CD4-positive, CD25-positive, alpha-beta regulatory T cell (primary cell): Measurements from ENCODE around the gene INO80. TPM values are rescaled to one million over a fixed set of nuclear protein-coding genes. Genes with fewer than 3 reads are reported as not detected.

Source experiments
- ATAC-seq, 2 donors: fragments of 150-1000 bp; cut with Tn5 transposase; one replicate each; pipeline ENCODE4 v1.10.0; 2021; ENCODE audit warnings: low read depth in 2 of 2, moderate number of reproducible peaks in 2 of 2, moderate library complexity in 1 of 2
- DNase-seq, 3 donors: peaks; one replicate each; pipeline versions ENCODE4 v3.0.0 to v3.0.0-alpha.2; 2012 to 2022; ENCODE audit warnings: mixed read lengths in 1 of 3
- H3K27ac ChIP-seq: one replicate; pipeline ENCODE4 v1.7.0; 2013; ENCODE audit warnings: mild to moderate bottlenecking, low read length; ENCODE audit not compliant: insufficient read depth, poor library complexity, severe bottlenecking
- H3K27me3 ChIP-seq: one replicate; pipeline ENCODE4 v1.7.0; 2013; ENCODE audit warnings: low read length; ENCODE audit not compliant: control insufficient read depth, insufficient read depth
- H3K36me3 ChIP-seq: one replicate; pipeline ENCODE4 v1.7.0; 2013; ENCODE audit warnings: mild to moderate bottlenecking, low read length, moderate library complexity; ENCODE audit not compliant: control insufficient read depth, insufficient read depth
- H3K4me1 ChIP-seq: 2 replicates; pipeline ENCODE4 v1.7.0; 2013; ENCODE audit warnings: mild to moderate bottlenecking, low read length; ENCODE audit not compliant: insufficient read depth, control insufficient read depth, poor library complexity, severe bottlenecking
- H3K4me3 ChIP-seq: one replicate; pipeline ENCODE4 v1.7.0; 2013; ENCODE audit warnings: low read depth, mild to moderate bottlenecking, low read length, moderate library complexity
- H3K9me3 ChIP-seq, 2 experiments: 1 replicate in 1 of 2; 2 replicates in 1 of 2; pipeline ENCODE4 v1.7.0; 2013; ENCODE audit warnings: low read length in 2 of 2, mild to moderate bottlenecking in 1 of 2, moderate library complexity in 1 of 2; ENCODE audit not compliant: control insufficient read depth in 2 of 2
- H3K27ac Mint-ChIP-seq, 3 donors: one replicate each; pipeline ENCODE4 v1.8.0; 2020 to 2022; ENCODE audit warnings: mild to moderate bottlenecking in 3 of 3, mixed read lengths in 3 of 3, moderate library complexity in 2 of 3
- H3K27me3 Mint-ChIP-seq: one replicate; pipeline ENCODE4 v1.8.0; 2022; ENCODE audit warnings: mild to moderate bottlenecking, mixed read lengths
- H3K36me3 Mint-ChIP-seq: one replicate; pipeline ENCODE4 v1.8.0; 2020; ENCODE audit warnings: mixed read lengths
- H3K4me1 Mint-ChIP-seq, 4 donors: one replicate each; pipeline ENCODE4 v1.8.0; 2020 to 2022; ENCODE audit warnings: mixed read lengths in 4 of 4, mild to moderate bottlenecking in 1 of 4
- H3K4me3 Mint-ChIP-seq, 4 donors: one replicate each; pipeline ENCODE4 v1.8.0; 2020 to 2022; ENCODE audit warnings: mild to moderate bottlenecking in 4 of 4, mixed read lengths in 4 of 4, moderate library complexity in 3 of 4
- H3K9me3 Mint-ChIP-seq, 7 donors: one replicate each; pipeline ENCODE4 v1.8.0; 2020 to 2022; ENCODE audit warnings: mixed read lengths in 7 of 7, mild to moderate bottlenecking in 3 of 7, moderate library complexity in 2 of 7
- polyA plus RNA-seq, 4 donors: library from polyadenylated mRNA; unstranded; fragments of 300-500 nt; fragmentation: Illumina TruSeq; gene quantifications; one replicate each; pipeline ENCODE4 v1.2.3, GENCODE V29; 2021
- total RNA-seq: library from RNA; stranded (reverse); gene quantifications from one replicate; pipeline ENCODE4 v1.2.3, GENCODE V29; 2022

Gene INO80
- total and polyA plus RNA-seq, 5 donors from 2014 or later, result 3.0 to 36.1 (median 3.8) TPM

DNA sequence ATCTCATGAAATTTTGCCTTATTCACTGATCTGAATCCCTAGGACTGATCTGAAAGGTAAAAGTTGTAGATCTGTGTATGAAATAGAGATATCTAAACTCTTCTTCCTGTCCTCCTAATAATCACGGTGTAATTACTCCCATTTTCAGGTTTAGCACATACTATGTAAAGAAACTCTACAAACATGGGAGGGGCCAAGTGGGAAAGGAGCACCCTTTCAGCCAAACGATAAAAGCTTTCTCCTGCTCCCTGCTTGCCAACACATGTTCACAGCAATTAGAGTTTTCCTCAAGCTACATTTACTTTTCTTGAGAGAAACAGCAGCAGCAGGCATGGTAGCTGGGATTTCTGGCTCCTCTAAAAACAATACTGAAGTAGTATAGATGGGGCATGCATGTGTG lies 91.2 kb downstream of the INO80 start:
- peaks cover 31% of the 10 kb centered on the region for H3K36me3 ChIP-seq
- Mint-ChIP-seq H3K4me3 (no peak overlapping the region), H3K4me1 (peaks cover 0 to 2% (median 0%) of the 10 kb centered on the region in 4 donors), H3K27me3 (no peaks in the 10 kb centered on the region), H3K36me3 (peaks cover 21% of the 10 kb centered on the region), H3K27ac (peak overlapping the region in 1 of 3 donors; percentile 61), H3K9me3 (no peaks in the 10 kb centered on the region)
- no peak overlapping the region for H3K27ac ChIP-seq
- no peaks in the 10 kb centered on the region for H3K9me3 ChIP-seq
- ATAC-seq, result no peak
- H3K4me1 ChIP-seq, result no peaks in the 10 kb centered on the region
- no peak overlapping the region for H3K4me3 ChIP-seq
- DNase-seq, result no peak
- H3K27me3 ChIP-seq, result no peaks in the 10 kb centered on the region

DNA sequence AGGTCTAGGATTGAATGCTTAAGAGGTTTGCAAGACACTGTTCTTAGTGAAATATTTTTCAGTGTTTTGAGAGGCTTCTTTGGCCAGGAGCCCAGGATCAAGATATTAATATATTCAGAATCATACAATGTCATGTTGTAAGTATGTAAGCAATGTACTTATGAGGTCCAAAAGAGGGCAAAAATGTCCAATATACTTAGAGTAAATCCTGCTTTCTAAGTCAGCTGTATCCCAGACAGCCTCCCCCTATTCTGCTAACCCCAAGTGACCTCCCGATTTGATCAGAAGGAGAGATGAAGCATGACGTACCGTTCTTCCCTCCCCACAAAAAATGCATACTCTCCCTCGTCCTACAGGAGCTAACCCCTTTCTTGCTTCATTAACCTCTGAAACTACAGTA lies 91.9 kb downstream of the INO80 start:
- DNase-seq, result no peak
- H3K27me3 Mint-ChIP-seq, result no peaks in the 10 kb centered on the region
- H3K9me3 Mint-ChIP-seq, result no peaks in the 10 kb centered on the region
- H3K9me3 ChIP-seq, result no peaks in the 10 kb centered on the region
- no peak overlapping the region for H3K27ac ChIP-seq
- ATAC-seq, result no peak
- H3K36me3 ChIP-seq, result peaks cover 35% of the 10 kb centered on the region
- H3K4me3 Mint-ChIP-seq, result no peak overlapping the region
- H3K36me3 Mint-ChIP-seq, result peaks cover 17% of the 10 kb centered on the region
- H3K27me3 ChIP-seq, result no peaks in the 10 kb centered on the region
- no peak overlapping the region for H3K4me3 ChIP-seq
- H3K27ac Mint-ChIP-seq, result no peak overlapping the region
- peaks cover 0 to 2% (median 0%) of the 10 kb centered on the region in 4 donors for H3K4me1 Mint-ChIP-seq
- no peaks in the 10 kb centered on the region for H3K4me1 ChIP-seq

DNA sequence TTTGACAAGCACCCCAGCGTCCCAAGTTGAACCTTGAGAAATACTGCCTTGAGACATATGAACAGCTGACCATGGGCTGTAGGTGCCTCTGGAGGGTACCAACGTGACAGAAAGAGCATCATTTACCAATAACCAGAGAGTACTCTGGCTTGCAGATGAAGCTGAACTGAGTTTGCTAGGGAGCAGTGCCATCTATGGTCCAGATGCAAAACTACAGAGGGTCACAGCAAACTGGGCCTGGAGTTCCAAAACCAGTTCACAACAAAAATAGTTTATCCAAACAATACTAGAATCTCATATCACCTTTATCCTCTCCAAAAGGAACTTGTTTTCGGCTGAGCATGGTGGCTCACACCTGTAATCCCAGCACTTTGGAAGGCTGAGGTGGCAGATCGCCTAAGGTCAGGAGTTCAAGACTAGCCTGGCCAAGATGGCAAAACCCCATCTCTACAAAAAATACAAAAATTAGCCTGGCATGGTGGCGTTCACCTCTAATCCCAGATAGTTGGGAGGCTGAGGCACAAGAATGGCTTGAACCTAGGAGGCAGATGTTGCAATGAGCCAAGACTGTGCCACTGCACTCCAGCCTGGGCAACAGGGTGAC lies 93.5 kb downstream of the INO80 start:
- DNase-seq, result peak; percentile 9 to 68 (median 43)
- Histone ChIP-seq H3K4me3 (no peak overlapping the region), H3K27me3 (no peaks in the 10 kb centered on the region), H3K36me3 (peaks cover 46% of the 10 kb centered on the region), H3K27ac (no peak overlapping the region), H3K4me1 (no peaks in the 10 kb centered on the region), H3K9me3 (no peaks in the 10 kb centered on the region)
- no peaks in the 10 kb centered on the region for H3K27me3 Mint-ChIP-seq
- no peaks in the 10 kb centered on the region for H3K9me3 Mint-ChIP-seq
- no peak overlapping the region for H3K27ac Mint-ChIP-seq
- peaks cover 0 to 6% (median 4%) of the 10 kb centered on the region in 4 donors for H3K4me1 Mint-ChIP-seq
- H3K4me3 Mint-ChIP-seq, result no peak overlapping the region
- ATAC-seq, result peak in 1 of 2 donors; percentile 53
- H3K36me3 Mint-ChIP-seq, result peaks cover 19% of the 10 kb centered on the region

DNA sequence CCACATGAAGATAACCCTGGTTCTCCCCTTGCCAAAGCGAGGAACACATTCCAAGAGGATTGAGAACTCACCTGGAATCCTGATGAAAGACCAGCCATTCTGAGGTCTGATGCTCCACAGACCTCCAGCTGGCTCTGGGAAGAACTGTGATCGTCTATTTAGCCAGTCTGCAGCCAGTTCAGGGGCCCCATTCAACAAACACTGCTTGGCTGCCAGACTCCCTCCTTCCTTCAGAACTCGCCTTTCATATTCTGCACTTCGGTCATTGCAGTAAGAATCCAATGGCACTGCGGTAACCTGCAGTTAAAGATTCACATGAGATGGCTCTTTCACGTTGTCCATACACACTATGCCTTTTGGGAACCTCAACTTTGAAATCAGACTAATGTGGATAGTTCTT lies 95.3 kb downstream of the INO80 start:
- DNase-seq, result no peak
- Histone ChIP-seq H3K36me3 (peaks cover 42% of the 10 kb centered on the region), H3K4me3 (no peak overlapping the region), H3K27me3 (no peaks in the 10 kb centered on the region), H3K27ac (no peak overlapping the region), H3K9me3 (no peaks in the 10 kb centered on the region), H3K4me1 (no peaks in the 10 kb centered on the region)
- no peaks in the 10 kb centered on the region for H3K9me3 Mint-ChIP-seq
- peaks cover 5 to 17% (median 11%) of the 10 kb centered on the region in 4 donors for H3K4me1 Mint-ChIP-seq
- no peaks in the 10 kb centered on the region for H3K27me3 Mint-ChIP-seq
- ATAC-seq, result no peak
- H3K4me3 Mint-ChIP-seq, result peak overlapping the region in 1 of 4 donors; percentile 3
- H3K36me3 Mint-ChIP-seq, result peaks cover 9% of the 10 kb centered on the region
- no peak overlapping the region for H3K27ac Mint-ChIP-seq

DNA sequence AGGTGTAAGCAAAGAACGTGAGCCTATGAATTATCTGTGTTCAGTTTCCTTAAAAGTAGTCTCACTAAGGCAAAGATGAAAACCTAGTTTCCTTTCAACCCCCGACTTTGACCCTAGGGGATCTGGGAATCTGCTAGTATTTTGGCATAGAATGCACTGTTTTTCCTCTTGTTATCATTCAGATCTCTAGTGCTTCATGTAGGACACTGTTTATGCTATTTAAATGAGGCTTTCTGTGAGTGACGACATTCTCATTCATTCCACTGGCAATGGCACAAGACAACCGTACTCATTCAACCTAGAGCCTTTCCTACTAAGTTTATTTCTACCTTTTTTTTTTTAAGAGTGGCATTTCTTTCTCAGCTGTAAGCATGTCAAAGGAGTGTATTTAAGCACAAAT lies 95.8 kb downstream of the INO80 start:
- H3K36me3 ChIP-seq, result peaks cover 42% of the 10 kb centered on the region
- H3K36me3 Mint-ChIP-seq, result peaks cover 9% of the 10 kb centered on the region
- no peak for ATAC-seq
- DNase-seq, result no peak
- H3K27ac Mint-ChIP-seq, result peak overlapping the region in 1 of 3 donors; percentile 11
- H3K4me3 Mint-ChIP-seq, result no peak overlapping the region
- no peaks in the 10 kb centered on the region for H3K27me3 ChIP-seq
- no peaks in the 10 kb centered on the region for H3K9me3 Mint-ChIP-seq
- no peak overlapping the region for H3K4me3 ChIP-seq
- peaks cover 5 to 17% (median 11%) of the 10 kb centered on the region in 4 donors for H3K4me1 Mint-ChIP-seq
- H3K27ac ChIP-seq, result no peak overlapping the region
- H3K4me1 ChIP-seq, result no peaks in the 10 kb centered on the region
- no peaks in the 10 kb centered on the region for H3K27me3 Mint-ChIP-seq
- H3K9me3 ChIP-seq, result no peaks in the 10 kb centered on the region

DNA sequence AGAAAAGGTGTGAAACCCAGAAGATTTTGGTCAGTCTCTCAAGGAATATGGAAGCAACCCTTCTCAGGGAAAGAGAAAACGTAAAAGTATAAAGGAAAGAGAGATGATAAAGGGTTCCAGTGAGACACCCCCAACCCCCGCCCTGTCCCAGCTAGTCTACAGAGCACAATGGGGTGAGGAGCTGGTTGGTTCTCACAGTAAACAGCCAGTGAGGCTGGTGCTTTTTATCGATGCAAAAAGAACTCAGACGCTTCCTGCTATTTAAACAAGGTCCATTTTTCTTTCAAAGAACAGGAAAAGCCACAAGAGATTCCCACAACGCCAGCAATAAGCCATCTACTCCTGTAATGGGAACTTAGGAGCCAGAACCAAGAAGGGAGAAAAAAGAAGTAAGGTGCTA lies 96.9 kb downstream of the INO80 start:
- no peaks in the 10 kb centered on the region for H3K9me3 ChIP-seq
- DNase-seq (no peak), ATAC-seq (no peak)
- no peaks in the 10 kb centered on the region for H3K27me3 ChIP-seq
- Mint-ChIP-seq H3K27ac (no peak overlapping the region), H3K9me3 (no peaks in the 10 kb centered on the region), H3K36me3 (peaks cover 15% of the 10 kb centered on the region), H3K27me3 (no peaks in the 10 kb centered on the region), H3K4me3 (no peak overlapping the region), H3K4me1 (peaks cover 5 to 26% (median 12%) of the 10 kb centered on the region in 4 donors)
- peaks cover 46% of the 10 kb centered on the region for H3K36me3 ChIP-seq
- H3K4me1 ChIP-seq, result no peaks in the 10 kb centered on the region
- no peak overlapping the region for H3K4me3 ChIP-seq
- H3K27ac ChIP-seq, result no peak overlapping the region

DNA sequence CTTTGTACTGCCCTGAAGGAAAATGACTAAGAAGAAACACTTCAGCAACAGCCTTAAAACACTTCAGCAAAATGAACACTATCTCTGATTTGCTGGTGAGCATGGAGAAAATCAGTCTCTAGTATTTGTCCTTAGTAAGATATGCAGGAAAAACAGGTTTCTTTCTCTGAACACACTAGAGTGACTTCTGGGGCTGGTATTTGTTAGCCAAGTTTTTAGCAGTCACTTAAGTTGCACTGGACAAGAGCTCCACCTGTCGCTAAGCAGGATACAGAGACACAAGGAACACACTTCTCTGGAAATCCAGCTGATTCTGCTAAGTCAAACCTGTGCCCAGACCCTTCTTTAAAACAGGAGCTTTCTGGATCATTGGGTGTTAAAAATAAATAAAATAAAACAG lies 97.5 kb downstream of the INO80 start:
- no peaks in the 10 kb centered on the region for H3K27me3 ChIP-seq
- no peak overlapping the region for H3K27ac Mint-ChIP-seq
- H3K9me3 Mint-ChIP-seq, result no peaks in the 10 kb centered on the region
- no peak overlapping the region for H3K4me3 Mint-ChIP-seq
- H3K27ac ChIP-seq, result no peak overlapping the region
- H3K9me3 ChIP-seq, result no peaks in the 10 kb centered on the region
- H3K27me3 Mint-ChIP-seq, result no peaks in the 10 kb centered on the region
- DNase-seq, result no peak
- H3K4me1 ChIP-seq, result no peaks in the 10 kb centered on the region
- peaks cover 53% of the 10 kb centered on the region for H3K36me3 ChIP-seq
- ATAC-seq, result no peak
- H3K36me3 Mint-ChIP-seq, result peaks cover 15% of the 10 kb centered on the region
- H3K4me3 ChIP-seq, result no peak overlapping the region
- peaks cover 5 to 27% (median 13%) of the 10 kb centered on the region in 4 donors for H3K4me1 Mint-ChIP-seq

DNA sequence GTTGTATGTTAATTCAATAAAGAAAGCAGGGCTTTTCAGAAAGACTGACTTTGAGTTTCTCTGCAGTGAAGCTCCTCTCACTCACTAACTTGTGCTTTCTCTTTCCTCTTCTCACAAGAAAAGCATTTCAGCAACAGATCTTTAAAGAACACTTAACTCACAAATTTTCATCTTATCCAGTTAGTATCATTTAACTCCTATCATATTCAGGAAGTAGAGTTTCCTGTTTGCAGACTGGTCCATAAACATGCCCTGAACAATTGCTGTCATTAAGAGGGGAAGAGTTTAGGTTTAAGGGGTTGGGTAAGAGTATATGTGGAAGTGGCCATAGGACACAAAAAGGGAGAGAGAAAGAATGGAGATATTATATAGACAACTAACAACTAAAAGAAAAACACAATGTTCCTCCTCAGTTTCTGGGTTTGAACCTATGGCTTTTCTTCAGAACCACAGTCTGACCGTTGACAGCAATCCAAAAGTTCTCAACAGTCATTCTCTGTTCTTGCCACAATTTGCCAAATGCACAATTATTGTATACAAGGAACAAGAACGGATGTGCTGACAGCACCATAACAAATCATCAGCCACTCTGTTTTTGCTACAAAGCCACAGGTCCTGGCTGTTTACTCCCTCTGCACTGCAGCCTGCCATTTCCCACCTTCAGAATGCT lies 98.9 kb downstream of the INO80 start:
- Mint-ChIP-seq H3K27me3 (no peaks in the 10 kb centered on the region), H3K9me3 (no peaks in the 10 kb centered on the region), H3K27ac (peak overlapping the region in 1 of 3 donors; percentile 72), H3K4me1 (peaks cover 5 to 27% (median 13%) of the 10 kb centered on the region in 4 donors), H3K4me3 (peak overlapping the region in 1 of 4 donors; percentile 7), H3K36me3 (peaks cover 21% of the 10 kb centered on the region)
- no peak overlapping the region for H3K27ac ChIP-seq
- H3K4me3 ChIP-seq, result no peak overlapping the region
- DNase-seq, result no peak
- H3K9me3 ChIP-seq, result no peaks in the 10 kb centered on the region
- ATAC-seq, result no peak
- peaks cover 53% of the 10 kb centered on the region for H3K36me3 ChIP-seq
- H3K4me1 ChIP-seq, result no peaks in the 10 kb centered on the region
- no peaks in the 10 kb centered on the region for H3K27me3 ChIP-seq
